ENCODE data around the gene HPCAL1.

Gene HPCAL1

GRCh38 chr2:10465910-10466309 is 163.2 kb downstream of the HPCAL1 start:
- DNase-seq (ENCODE audit: low read depth in 2 of 2) = no peak

- no peak for DNase-seq (ENCODE audit: low read depth in 2 of 2)
Observed at GRCh38 chr2:10466801-10467200, 164.1 kb downstream of the HPCAL1 start.

GRCh38 chr2:10467401-10467800 is 164.7 kb downstream of the HPCAL1 start:
- DNase-seq (ENCODE audit: low read depth in 2 of 2) = no peak

- DNase-seq (ENCODE audit: low read depth in 2 of 2) = no peak
Observed at GRCh38 chr2:10469301-10469700, 166.6 kb downstream of the HPCAL1 start.

GRCh38 chr2:10469955-10470608 is 167.4 kb downstream of the HPCAL1 start:
- no peak for DNase-seq (ENCODE audit: low read depth in 2 of 2)

- no peak for DNase-seq (ENCODE audit: low read depth in 2 of 2)
Observed at GRCh38 chr2:10471046-10471571, 168.4 kb downstream of the HPCAL1 start.

- no peak for DNase-seq (ENCODE audit: low read depth in 2 of 2)
Observed at GRCh38 chr2:10471955-10472354, 169.3 kb downstream of the HPCAL1 start.

- DNase-seq (ENCODE audit: low read depth in 2 of 2) = no peak
Observed at GRCh38 chr2:10473121-10473756, 170.5 kb downstream of the HPCAL1 start.

- DNase-seq (ENCODE audit: low read depth in 2 of 2) = no peak
Observed at GRCh38 chr2:10475221-10475722, 172.6 kb downstream of the HPCAL1 start.

GRCh38 chr2:10475811-10476660 is 173.3 kb downstream of the HPCAL1 start:
- no peak for DNase-seq (ENCODE audit: low read depth in 2 of 2)

GRCh38 chr2:10476723-10477442 is 174.2 kb downstream of the HPCAL1 start:
- no peak for DNase-seq (ENCODE audit: low read depth in 2 of 2)
